Loucy (cell line): ENCODE data around the gene PAX7.
A peak's percentile ranks its signal among the peaks of the same experiment; 100 is the strongest.

Experiments used
- H2AFZ ChIP-seq: fragments of 200-600 bp; sonication (generic); 2 replicates; pipeline ENCODE4 v1.6.0; 2016; ENCODE audit warnings: antibody characterized with exemption, mild to moderate bottlenecking, low read length, moderate library complexity
- H3F3A ChIP-seq: fragments of 200-600 bp; 2 replicates; pipeline ENCODE4 v1.6.0; 2016; ENCODE audit warnings: antibody characterized with exemption, low read depth, mild to moderate bottlenecking
- H3K27me3 ChIP-seq: fragments of 200-600 bp; sonication (generic); 2 replicates; pipeline ENCODE4 v1.6.1; 2014; ENCODE audit warnings: low read length, mild to moderate bottlenecking; ENCODE audit not compliant: insufficient read depth, poor library complexity, severe bottlenecking
- H3K36me3 ChIP-seq: fragments of 200-600 bp; sonication (generic); 2 replicates; pipeline ENCODE4 v1.6.1; 2016; ENCODE audit warnings: low read length; ENCODE audit not compliant: insufficient read depth
- H3K4me1 ChIP-seq: fragments of 200-600 bp; sonication (generic); 2 replicates; pipeline ENCODE4 v1.5.1; 2014; ENCODE audit warnings: low read length, mild to moderate bottlenecking; ENCODE audit not compliant: insufficient read depth, poor library complexity, severe bottlenecking
- H3K4me2 ChIP-seq: fragments of 200-600 bp; sonication (generic); 2 replicates; pipeline ENCODE4 v1.6.0; 2014; ENCODE audit warnings: antibody characterized with exemption, low read length, low read depth, mild to moderate bottlenecking; ENCODE audit not compliant: poor library complexity, severe bottlenecking
- H3K4me3 ChIP-seq: fragments of 200-600 bp; sonication (generic); 2 replicates; pipeline ENCODE4 v1.5.1; 2014; ENCODE audit warnings: low read length, mild to moderate bottlenecking, mixed read lengths; ENCODE audit not compliant: poor library complexity, severe bottlenecking
- H3K79me2 ChIP-seq: fragments of 200-600 bp; sonication (generic); 2 replicates; pipeline ENCODE4 v1.6.1; 2014; ENCODE audit warnings: low read length; ENCODE audit not compliant: insufficient read depth
- H3K9ac ChIP-seq: fragments of 200-600 bp; sonication (generic); 2 replicates; pipeline ENCODE4 v1.6.0; 2014; ENCODE audit warnings: mild to moderate bottlenecking, low read depth, low read length, moderate library complexity; ENCODE audit not compliant: poor library complexity, severe bottlenecking
- H3K9me2 ChIP-seq: fragments of 200-600 bp; sonication (generic); replicated peaks from 2 replicates; pipeline ENCODE4 v1.6.1; 2016; ENCODE audit warnings: low read depth, low read length, mixed read lengths
- H3K9me3 ChIP-seq: fragments of 200-600 bp; sonication (generic); 2 replicates; pipeline ENCODE4 v1.6.1; 2014; ENCODE audit warnings: mild to moderate bottlenecking, antibody characterized with exemption, low read length, low read depth; ENCODE audit not compliant: insufficient read depth
- H4K20me1 ChIP-seq: fragments of 200-600 bp; sonication (generic); 2 replicates; pipeline ENCODE4 v1.6.0; 2014; ENCODE audit warnings: antibody characterized with exemption, low read length, mild to moderate bottlenecking; ENCODE audit not compliant: insufficient read depth, poor library complexity, severe bottlenecking
- CTCF ChIP-seq: fragments of 200-600 bp; sonication (generic); conservative IDR thresholded peaks from 2 replicates; pipeline ENCODE4 v1.5.1; 2014; ENCODE audit warnings: mild to moderate bottlenecking, antibody characterized with exemption, low read length
- EZH2phosphoT487 ChIP-seq: fragments of 200-600 bp; IDR thresholded peaks from 2 replicates; pipeline ENCODE4 v1.6.1; 2018; ENCODE audit warnings: antibody characterized with exemption, mild to moderate bottlenecking, moderate library complexity, borderline replicate concordance

PAX7 gene

GRCh38 chr1:18630511-18631495 is at the start of gene PAX7:
PAX7 (plus strand) TSS chr1:18630846; CDS start chr1:18631604, 758 bp downstream.
- Histone ChIP-seq H3K27me3 (no peaks in the 10 kb centered on the region), H3K79me2 (no peaks in the 10 kb centered on the region), H2AFZ (no peak within 1 kb of the TSS), H3K4me2 (no peak within 1 kb of the TSS), H3K4me3 (no peak within 1 kb of the TSS), H3K9ac (no peak within 1 kb of the TSS), H3K9me2 (no peaks in the 10 kb centered on the region), H3K9me3 (no peaks in the 10 kb centered on the region), H3K36me3 (no peaks in the 10 kb centered on the region), H3K4me1 (no peaks in the 10 kb centered on the region), H3F3A (no peaks in the 10 kb centered on the region), H4K20me1 (no peaks in the 10 kb centered on the region)
- TF ChIP-seq EZH2phosphoT487 (no peak), CTCF (no peak)

- no peaks in the 10 kb centered on the region for H3K9me2 ChIP-seq
- H3K9me3 ChIP-seq = no peaks in the 10 kb centered on the region
- H3K4me2 ChIP-seq = no peak overlapping the region
- H3K4me1 ChIP-seq = no peaks in the 10 kb centered on the region
- no peaks in the 10 kb centered on the region for H4K20me1 ChIP-seq
- H2AFZ ChIP-seq = no peak overlapping the region
- H3F3A ChIP-seq = no peaks in the 10 kb centered on the region
- TF ChIP-seq EZH2phosphoT487 = no peak
- peak; percentile 75 for TF ChIP-seq CTCF
- no peak overlapping the region for H3K9ac ChIP-seq
- no peaks in the 10 kb centered on the region for H3K36me3 ChIP-seq
- no peak overlapping the region for H3K4me3 ChIP-seq
- no peaks in the 10 kb centered on the region for H3K27me3 ChIP-seq
- no peaks in the 10 kb centered on the region for H3K79me2 ChIP-seq
These were observed 49.2 kb upstream of the PAX7 start for GRCh38 chr1:18581420-18581880.

GRCh38 chr1:18582890-18583289 is 47.8 kb upstream of the PAX7 start:
- H3K9me3 ChIP-seq = no peaks in the 10 kb centered on the region
- H2AFZ ChIP-seq = no peak overlapping the region
- H3K36me3 ChIP-seq = no peaks in the 10 kb centered on the region
- no peaks in the 10 kb centered on the region for H3K4me1 ChIP-seq
- H3K27me3 ChIP-seq = no peaks in the 10 kb centered on the region
- H3K9ac ChIP-seq = no peak overlapping the region
- H4K20me1 ChIP-seq = no peaks in the 10 kb centered on the region
- no peaks in the 10 kb centered on the region for H3F3A ChIP-seq
- no peaks in the 10 kb centered on the region for H3K9me2 ChIP-seq
- no peaks in the 10 kb centered on the region for H3K79me2 ChIP-seq
- no peak overlapping the region for H3K4me3 ChIP-seq
- no peak for TF ChIP-seq CTCF
- TF ChIP-seq EZH2phosphoT487 = no peak
- no peak overlapping the region for H3K4me2 ChIP-seq
